Lung (tissue), 12 donors: ENCODE measurements around the gene CDH6. TPM values are rescaled to one million over a fixed set of nuclear protein-coding genes. Genes with fewer than 3 reads are reported as not detected.

Source experiments
- ATAC-seq: fragments of 200-7000 bp; cut with Tn5 transposase; one replicate; pipeline ENCODE4 v1.9.1; 2020; ENCODE audit warnings: moderate number of reproducible peaks; ENCODE audit not compliant: insufficient read depth, low FRiP score
- DNase-seq, 3 donors: peaks; one replicate each; pipeline ENCODE4 v3.0.0-alpha.2; 2013 to 2017
- H3K27ac ChIP-seq, 2 donors: one replicate each; pipeline ENCODE4 v1.5.1; 2013; ENCODE audit warnings: mild to moderate bottlenecking in 2 of 2, moderate library complexity in 2 of 2, control low read depth in 1 of 2, inconsistent platforms in 1 of 2, low read depth in 1 of 2, low read length in 1 of 2
- H3K27me3 ChIP-seq, 3 donors: one replicate each; pipeline ENCODE4 v1.5.1; 2013; ENCODE audit warnings: low read length in 2 of 3; ENCODE audit not compliant: control insufficient read depth in 3 of 3, insufficient read depth in 3 of 3
- H3K36me3 ChIP-seq, 4 donors: one replicate each; pipeline ENCODE4 v1.5.1; 2013; ENCODE audit warnings: low read length in 4 of 4, mild to moderate bottlenecking in 1 of 4, moderate library complexity in 1 of 4; ENCODE audit not compliant: control insufficient read depth in 4 of 4, insufficient read depth in 4 of 4
- H3K4me1 ChIP-seq, 5 donors: one replicate each; pipeline ENCODE4 v1.5.1; 2013; ENCODE audit warnings: low read length in 5 of 5, mild to moderate bottlenecking in 2 of 5, moderate library complexity in 1 of 5; ENCODE audit not compliant: control insufficient read depth in 5 of 5, insufficient read depth in 5 of 5
- H3K4me3 ChIP-seq: one replicate; pipeline ENCODE4 v1.5.1; 2013; ENCODE audit warnings: mild to moderate bottlenecking, control low read depth, moderate library complexity
- H3K9ac ChIP-seq, 2 donors: one replicate each; pipeline ENCODE4 v1.5.1; 2013; ENCODE audit warnings: low read length in 2 of 2, control low read depth in 1 of 2; ENCODE audit not compliant: insufficient read depth in 1 of 2
- H3K9me3 ChIP-seq, 4 donors: one replicate each; pipeline ENCODE4 v1.5.1; 2013; ENCODE audit warnings: low read length in 3 of 4, mild to moderate bottlenecking in 1 of 4, moderate library complexity in 1 of 4; ENCODE audit not compliant: control insufficient read depth in 4 of 4, insufficient read depth in 3 of 4
- CTCF ChIP-seq: IDR thresholded peaks from 2 replicates; pipeline ENCODE4 v1.5.1; 2012; ENCODE audit warnings: mild to moderate bottlenecking; ENCODE audit errors: control extremely low read depth, extremely low read depth
- WGBS, 2 donors: extraction: QIAGEN DNeasy Blood & Tissue Kit; methylation state at CpG; one replicate each; pipeline ENCODE4 v1.1.7; 2013; 5-methylcytosine and 5-hydroxymethylcytosine counted together
- polyA plus RNA-seq, 2 donors: library from polyadenylated mRNA; stranded (reverse); fragments of 200-250 nt; gene quantifications; one replicate each; pipeline ENCODE4 v1.2.1, GENCODE V29; 2013
- total RNA-seq, 2 donors: library from RNA; depleted of rRNA in 1 of 2; stranded (reverse); fragments of >200 nt in 1 of 2; gene quantifications; one replicate each; pipeline ENCODE4 v1.2.1, GENCODE V29; 2014 to 2021
- donor health status: control.
- donor health status: control.
- donor health status: Bipolar disorder and iron deficiency.
- donor health status: healthy.
- donor health status: DM: yes; HTN: yes; CAD: no.

Gene CDH6
- total and polyA plus RNA-seq, 4 donors = 2.0 to 20.8 (median 2.6) TPM

- 77 to 80% methylated on average over 3 of the region's 3 CpGs for WGBS, 2 donors
- Histone ChIP-seq H3K27me3 (no peaks in the 10 kb centered on the region), H3K9me3 (peaks cover 0 to 2% (median 0%) of the 10 kb centered on the region in 4 donors), H3K9ac (no peak overlapping the region), H3K27ac (no peak overlapping the region), H3K4me1 (peaks cover 0 to 2% (median 0%) of the 10 kb centered on the region in 5 donors), H3K4me3 (no peak overlapping the region), H3K36me3 (no peaks in the 10 kb centered on the region)
- no peak for TF ChIP-seq CTCF
- no peak for ATAC-seq
- no peak for DNase-seq
Observed at GRCh38 chr5:31289429-31289828, 95.9 kb downstream of the CDH6 start.

DNA sequence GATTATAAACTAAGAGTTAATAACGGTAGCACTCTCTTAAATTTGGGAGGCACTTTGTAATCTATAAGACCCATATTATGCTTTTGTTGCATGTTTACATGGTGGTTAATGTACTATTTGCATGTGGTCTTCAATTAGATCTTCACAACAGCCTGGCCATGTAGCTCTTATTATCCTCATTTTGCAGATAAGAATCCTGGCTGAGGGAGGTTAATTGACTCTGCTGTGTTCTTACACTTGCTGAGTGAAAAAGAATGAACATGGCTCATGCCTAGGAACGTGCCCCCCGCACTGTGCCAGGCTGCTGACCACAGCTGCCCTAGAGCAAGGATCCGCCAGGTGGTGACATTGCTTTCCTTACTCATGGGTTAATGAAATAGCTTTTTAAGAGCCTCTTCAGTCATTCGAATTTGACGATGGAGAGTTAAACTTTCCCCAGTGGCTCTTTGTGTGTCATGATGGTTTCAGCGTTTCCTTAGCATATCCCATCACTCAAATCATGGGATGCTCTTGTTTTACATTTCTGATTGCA, 97.9 kb downstream of the CDH6 start:
- no peak overlapping the region for H3K27ac ChIP-seq
- peaks cover 0 to 2% (median 0%) of the 10 kb centered on the region in 4 donors for H3K9me3 ChIP-seq
- no peak for TF ChIP-seq CTCF
- no peak for ATAC-seq
- H3K9ac ChIP-seq = no peak overlapping the region
- no peaks in the 10 kb centered on the region for H3K4me1 ChIP-seq
- WGBS, 2 donors = 76 to 85% methylated on average over 7 of the region's 7 CpGs
- no peaks in the 10 kb centered on the region for H3K36me3 ChIP-seq
- no peaks in the 10 kb centered on the region for H3K27me3 ChIP-seq
- H3K4me3 ChIP-seq = no peak overlapping the region
- DNase-seq = no peak

DNA sequence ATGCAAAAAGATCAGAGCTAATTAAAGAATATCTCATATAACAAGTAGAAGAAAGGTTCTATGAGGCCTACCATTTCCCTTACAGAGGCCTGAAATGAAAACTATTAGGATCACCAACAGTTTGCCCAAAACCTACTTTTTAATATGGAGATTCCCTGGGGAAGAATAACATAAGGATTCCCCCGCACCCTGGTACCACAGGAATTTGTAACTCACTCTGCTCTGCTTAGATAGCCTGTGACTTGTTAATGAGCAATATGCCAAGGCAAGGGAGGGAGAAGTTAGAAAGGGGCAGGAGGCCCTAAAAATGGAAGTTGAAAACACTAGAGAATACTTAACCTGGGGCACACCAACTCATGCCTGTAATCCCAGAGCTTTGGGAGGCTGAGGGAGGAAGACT, 107.0 kb downstream of the CDH6 start:
- WGBS, 2 donors = 92 to 96% methylated on average over 1 of the region's 1 CpG
- no peak overlapping the region for H3K4me3 ChIP-seq
- H3K9me3 ChIP-seq = no peaks in the 10 kb centered on the region
- TF ChIP-seq CTCF = no peak
- no peaks in the 10 kb centered on the region for H3K4me1 ChIP-seq
- DNase-seq (no peak), ATAC-seq (no peak)
- no peaks in the 10 kb centered on the region for H3K27me3 ChIP-seq
- H3K27ac ChIP-seq = no peak overlapping the region
- H3K9ac ChIP-seq = no peak overlapping the region
- no peaks in the 10 kb centered on the region for H3K36me3 ChIP-seq

GRCh38 chr5:31301833-31302232, 108.3 kb downstream of the CDH6 start:
- DNase-seq = no peak
- H3K4me1 ChIP-seq = no peaks in the 10 kb centered on the region
- ATAC-seq = no peak
- 83 to 90% methylated on average over 5 of the region's 5 CpGs for WGBS, 2 donors
- no peak overlapping the region for H3K9ac ChIP-seq
- TF ChIP-seq CTCF = no peak
- no peak overlapping the region for H3K27ac ChIP-seq
- no peaks in the 10 kb centered on the region for H3K9me3 ChIP-seq
- no peaks in the 10 kb centered on the region for H3K27me3 ChIP-seq
- H3K36me3 ChIP-seq = no peaks in the 10 kb centered on the region
- H3K4me3 ChIP-seq = no peak overlapping the region
